IMR-90 (cell line): ENCODE measurements around the gene SNX21. TPM values are rescaled to one million over a fixed set of nuclear protein-coding genes. Genes with fewer than 3 reads are reported as not detected.

Source experiments
- ATAC-seq: fragments of 200-7000 bp; cut with Tn5 transposase; 2 replicates; pipeline ENCODE4 v1.9.1; 2020; ENCODE audit warnings: low read depth, mild to moderate bottlenecking, moderate library complexity
- BruUV-seq: library from RNA; stranded (reverse); fragments of 400-500 nt; replicated peaks from 2 replicates; lab custom pipeline; 2021; lab: Mats Ljungman, UMichigan
- CTCF ChIA-PET: fragments of 300-600 bp; formaldehyde crosslinking; extraction: SDS; loops from one replicate; lab custom pipeline; 2021; ENCODE audit warnings: antibody characterized with exemption; lab: Yijun Ruan, JAX
- POLR2A ChIA-PET: fragments of 300-600 bp; sonication (Branson Sonifier 250); formaldehyde crosslinking; loops from one replicate; lab custom pipeline; 2022; ENCODE audit warnings: antibody characterized with exemption; ENCODE audit not compliant: unreplicated experiment; lab: Charles Lee
- DNase-seq: peaks from one replicate; pipeline ENCODE4 v3.0.0; 2013
- H2AFZ ChIP-seq: replicated peaks from 2 replicates; pipeline ENCODE3; 2013; ENCODE audit warnings: low read length, mild to moderate bottlenecking; ENCODE audit not compliant: poor library complexity
- H2AK5ac ChIP-seq: 2 replicates; pipeline ENCODE4 v1.6.1; 2013; ENCODE audit warnings: low read depth, low read length, inconsistent platforms
- H2AK9ac ChIP-seq: replicated peaks from 2 replicates; pipeline ENCODE3; 2013; ENCODE audit warnings: mild to moderate bottlenecking, low read depth, low read length, moderate library complexity; ENCODE audit not compliant: poor library complexity
- H2BK120ac ChIP-seq: 2 replicates; pipeline ENCODE4 v1.6.1; 2013; ENCODE audit warnings: low read depth, low read length, inconsistent platforms
- H2BK15ac ChIP-seq: 3 replicates; pipeline ENCODE4 v1.6.1; 2013; ENCODE audit warnings: low read depth, low read length, inconsistent platforms
- H2BK20ac ChIP-seq: 2 replicates; pipeline ENCODE4 v1.6.1; 2013; ENCODE audit warnings: low read depth, mild to moderate bottlenecking, inconsistent platforms, low read length, moderate library complexity
- H2BK5ac ChIP-seq: 2 replicates; pipeline ENCODE4 v1.6.1; 2013; ENCODE audit warnings: mild to moderate bottlenecking, low read depth, low read length, inconsistent platforms; ENCODE audit not compliant: poor library complexity, severe bottlenecking
- H3K14ac ChIP-seq: replicated peaks from 2 replicates; pipeline ENCODE4 v1.6.1; 2013; ENCODE audit warnings: low read depth, low read length, inconsistent platforms
- H3K18ac ChIP-seq: 2 replicates; pipeline ENCODE4 v1.6.1; 2013; ENCODE audit warnings: low read depth, low read length, control low read depth
- H3K23ac ChIP-seq: 2 replicates; pipeline ENCODE4 v1.6.1; 2013; ENCODE audit warnings: low read depth, low read length, inconsistent platforms
- H3K27ac ChIP-seq: 2 replicates; pipeline ENCODE4 v1.5.1; 2013; ENCODE audit warnings: mild to moderate bottlenecking, control low read depth, low read length; ENCODE audit not compliant: insufficient read depth
- H3K27me3 ChIP-seq: 2 replicates; pipeline ENCODE4 v1.6.1; 2013; ENCODE audit warnings: low read length; ENCODE audit not compliant: control insufficient read depth, insufficient read depth
- H3K36me3 ChIP-seq: 2 replicates; pipeline ENCODE4 v1.6.1; 2013; ENCODE audit warnings: low read length, mixed read lengths; ENCODE audit not compliant: control insufficient read depth, insufficient read depth
- H3K4ac ChIP-seq: 2 replicates; pipeline ENCODE4 v1.6.1; 2013; ENCODE audit warnings: low read depth, low read length, inconsistent platforms
- H3K4me1 ChIP-seq: 2 replicates; pipeline ENCODE4 v1.6.1; 2013; ENCODE audit warnings: low read length, mixed read lengths; ENCODE audit not compliant: control insufficient read depth, insufficient read depth
- H3K4me2 ChIP-seq: 2 replicates; pipeline ENCODE4 v1.6.1; 2013; ENCODE audit warnings: low read depth, mild to moderate bottlenecking, control low read depth, low read length, moderate library complexity
- H3K4me3 ChIP-seq: 2 replicates; pipeline ENCODE4 v1.5.1; 2013; ENCODE audit warnings: low read depth, mild to moderate bottlenecking, control low read depth, low read length, moderate library complexity; ENCODE audit not compliant: insufficient read depth
- H3K56ac ChIP-seq: 2 replicates; pipeline ENCODE4 v1.6.1; 2013; ENCODE audit warnings: low read length, inconsistent platforms; ENCODE audit not compliant: insufficient read depth; ENCODE audit errors: extremely low read depth
- H3K79me1 ChIP-seq, 2 experiments: 2 replicates each; pipeline ENCODE4 v1.6.1; 2013; ENCODE audit warnings: low read length in 2 of 2, inconsistent platforms in 1 of 2, low read depth in 1 of 2
- H3K9ac ChIP-seq: 2 replicates; pipeline ENCODE4 v1.6.1; 2013; ENCODE audit warnings: low read depth, low read length, control low read depth
- H3K9me1 ChIP-seq: 2 replicates; pipeline ENCODE4 v1.6.1; 2013; ENCODE audit warnings: low read length, inconsistent platforms; ENCODE audit not compliant: insufficient read depth
- H3K9me3 ChIP-seq: 2 replicates; pipeline ENCODE4 v1.6.1; 2013; ENCODE audit warnings: low read length; ENCODE audit not compliant: control insufficient read depth, insufficient read depth
- H4K20me1 ChIP-seq: 2 replicates; pipeline ENCODE4 v1.6.1; 2013; ENCODE audit warnings: low read length, inconsistent platforms; ENCODE audit not compliant: insufficient read depth
- H4K5ac ChIP-seq: 2 replicates; pipeline ENCODE4 v1.6.1; 2013; ENCODE audit warnings: mild to moderate bottlenecking, low read depth, low read length, control low read depth
- H4K8ac ChIP-seq, 2 experiments: 2 replicates each; pipeline ENCODE4 v1.6.1; 2013; ENCODE audit warnings: low read depth in 2 of 2, low read length in 2 of 2, control low read depth in 1 of 2, inconsistent platforms in 1 of 2
- H4K91ac ChIP-seq: 2 replicates; pipeline ENCODE4 v1.6.1; 2013; ENCODE audit warnings: low read depth, low read length, inconsistent platforms; ENCODE audit not compliant: insufficient read depth
- CTCF ChIP-seq: conservative IDR thresholded peaks from 2 replicates; pipeline ENCODE4 v1.5.1; 2012; ENCODE audit warnings: mild to moderate bottlenecking, low read depth, low read length, improper control_type of control experiment
- RCOR1 ChIP-seq: IDR thresholded peaks from 2 replicates; pipeline ENCODE4 v1.6.1; 2012; ENCODE audit warnings: mild to moderate bottlenecking, low read length, improper control_type of control experiment; ENCODE audit not compliant: insufficient replicate concordance
- SMC3 ChIP-seq: fragments of 150-350 bp; IDR thresholded peaks from 2 replicates; pipeline ENCODE4 v1.6.1; 2016; ENCODE audit warnings: low read depth, mild to moderate bottlenecking, antibody characterized with exemption, low read length, moderate library complexity
- WGBS, 2 experiments: methylation state at CpG; one replicate each; pipeline versions ENCODE4 v1.1.5 to v1.1.7; 2013; ENCODE audit warnings: missing lambda C conversion rate in 2 of 2; ENCODE audit not compliant: insufficient read length in 1 of 2; ENCODE audit errors: extremely low coverage in 2 of 2; 5-methylcytosine and 5-hydroxymethylcytosine counted together
- dilution Hi-C: fragments of 300-500 bp; cut with HindIII; formaldehyde crosslinking; loops from one replicate; pipeline ENCODE4 v1.14.3; 2018; ENCODE audit warnings: low sequenced_read_pairs; ENCODE audit not compliant: unreplicated experiment
- in situ Hi-C: fragments of 300-500 bp; cut with MboI; formaldehyde crosslinking; loops from 3 replicates; pipeline ENCODE4 v1.14.3; 2019; ENCODE audit warnings: low sequenced_read_pairs, inconsistent platforms, mixed read lengths
- intact Hi-C: fragments of 100-400 bp; cut with micrococcal nuclease; formaldehyde crosslinking; loops from 2 replicates; pipeline ENCODE4 v1.10.0; 2022
- polyA plus RNA-seq, 3 experiments: library from polyadenylated mRNA; depleted of rRNA; stranded (reverse); fragments of >200 nt; gene quantifications; 2 replicates each; pipeline ENCODE4 v1.2.3, GENCODE V29; 2012; ENCODE audit warnings: low replicate concordance in 1 of 3
- total RNA-seq: library from RNA; depleted of rRNA; stranded (reverse); fragments of >200 nt; gene quantifications from 2 replicates; pipeline ENCODE4 v1.2.3, GENCODE V29; 2012
- TF ChIP-seq, protein P1 (sequence below): fragments of 150-350 bp; IDR thresholded peaks from 2 replicates; pipeline ENCODE4 v1.6.1; 2017; ENCODE audit warnings: mild to moderate bottlenecking, antibody characterized with exemption, low read length, low read depth

SNX21 gene
- total and polyA plus RNA-seq, 2 of the 4 experiments (the other 2 are of a cell fraction) = 11.1 to 17.9 TPM

- peaks cover 36% of the 10 kb centered on the region for H3K36me3 ChIP-seq
- ChIA-PET CTCF (interaction anchor here (0.7 to 1.6 kb wide), 4 partner anchors 13 to 121 kb away, joined by 3 to 6 read pairs (median 4); no protein-coding TSS in a partner anchor), POLR2A (interaction anchor here (0.9 kb wide), 1 partner anchor 11 kb away, joined by 3 read pairs; the partner anchor contains the start of gene ZSWIM1)
- no peaks in the 10 kb centered on the region for H3K9me3 ChIP-seq
- 0 out of 2 replicates have a peak, but pooled peaks cover 8% of the 10 kb centered on the region for H4K20me1 ChIP-seq
- H3K18ac ChIP-seq = no peak overlapping the region
- H3K27ac ChIP-seq = peak overlapping the region; percentile 63
- no peak overlapping the region for H2BK20ac ChIP-seq
- H2BK120ac ChIP-seq = no peak overlapping the region
- in situ Hi-C loops = no loop called here
- peak overlapping the region; percentile 65; the same call in 1 of the 2 replicates for H3K4ac ChIP-seq
- H3K4me2 ChIP-seq = peak overlapping the region; percentile 83
- intact Hi-C loops = loop anchor here (5.0 kb wide), 1 partner anchor 80 kb away; the partner anchor contains the start of gene ZNF335
- no peak overlapping the region; the same call in 1 of the 2 replicates for H2AK5ac ChIP-seq
- peak overlapping the region; percentile 62 for H3K9ac ChIP-seq
- no peak overlapping the region for H3K23ac ChIP-seq
- H2BK5ac ChIP-seq = no peak overlapping the region
- peak overlapping the region; percentile 74 for H3K4me3 ChIP-seq
- H3K56ac ChIP-seq = no peak overlapping the region
- H4K91ac ChIP-seq = 0 out of 2 replicates have a peak overlapping the region, but pooled peaks have one; percentile 1
- no TSS peak for BruUV-seq
- TF ChIP-seq, protein P1, sequence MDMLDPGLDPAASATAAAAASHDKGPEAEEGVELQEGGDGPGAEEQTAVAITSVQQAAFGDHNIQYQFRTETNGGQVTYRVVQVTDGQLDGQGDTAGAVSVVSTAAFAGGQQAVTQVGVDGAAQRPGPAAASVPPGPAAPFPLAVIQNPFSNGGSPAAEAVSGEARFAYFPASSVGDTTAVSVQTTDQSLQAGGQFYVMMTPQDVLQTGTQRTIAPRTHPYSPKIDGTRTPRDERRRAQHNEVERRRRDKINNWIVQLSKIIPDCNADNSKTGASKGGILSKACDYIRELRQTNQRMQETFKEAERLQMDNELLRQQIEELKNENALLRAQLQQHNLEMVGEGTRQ = 0 out of 2 replicates have a peak, but pooled peaks have one; percentile 1
- TF ChIP-seq CTCF (peak; percentile 29; the same call in 1 of the 2 replicates), RCOR1 (no peak), SMC3 (peak; percentile 41)
- ATAC-seq (peak; percentile 24; the same call in 1 of the 2 replicates), DNase-seq (peak; percentile 41)
- 80% methylated on average over 2 of the region's 9 CpGs; no CpG with 5 or more reads in 1 of the 2 experiments for WGBS, 2 experiments
- peak overlapping the region; percentile 99 for H2AFZ ChIP-seq
- no peak overlapping the region for H4K5ac ChIP-seq
- no peaks in the 10 kb centered on the region for H3K27me3 ChIP-seq
- H2AK9ac ChIP-seq = peak overlapping the region; percentile 88
- H3K4me1 ChIP-seq = peaks cover 3% of the 10 kb centered on the region; the same call in 1 of the 2 replicates
- H3K9me1 ChIP-seq = 0 out of 2 replicates have a peak, but pooled peaks cover 2% of the 10 kb centered on the region
- peak overlapping the region; percentile 58; the same call in 1 of the 2 replicates for H3K14ac ChIP-seq
- H2BK15ac ChIP-seq = no peak overlapping the region
- dilution Hi-C loops = no loop called here
- H3K79me1 ChIP-seq = peaks cover 14 to 60% of the 10 kb centered on the region in 2 experiments
- peak overlapping the region in 1 of 2 experiments; percentile 38; a peak in 2 of 4 replicates for H4K8ac ChIP-seq
Measured at GRCh38 chr20:45892049-45892825, 58.6 kb downstream of the SNX21 start.
